ENCODE data around the gene COL24A1.

The COL24A1 gene

GRCh38 chr1:85762804-85763203 is 393.8 kb downstream of the COL24A1 start:
- WGBS, 2 donors (ENCODE audit: extremely low coverage in 2 of 2, insufficient read length in 2 of 2, insufficient replicate concordance in 1 of 2): no CpG with 5 or more reads among the region's 1 CpG
- Histone ChIP-seq H3K18ac (ENCODE audit: low read length) (no peak overlapping the region), H2AK5ac (ENCODE audit: low read depth, low read length) (no peak overlapping the region), H2BK120ac (ENCODE audit: low read depth, low read length) (no peak overlapping the region), H4K91ac (ENCODE audit: low read depth, low read length, poor library complexity) (no peak overlapping the region), H3K4me2 (ENCODE audit: insufficient read depth, low read length, poor library complexity, severe bottlenecking) (no peak overlapping the region), H4K8ac (ENCODE audit: low read depth, low read length) (no peak overlapping the region), H3K36me3 (replicated peaks in 1 of 2; ENCODE audit: control insufficient read depth in 2 of 2, insufficient read depth in 2 of 2, low read length in 2 of 2) (no peaks in the 10 kb centered on the region), H3K4ac (ENCODE audit: low read length) (no peak overlapping the region), H2BK12ac (ENCODE audit: low read length) (no peak overlapping the region), H3K23ac (ENCODE audit: low read depth, low read length, poor library complexity) (no peak overlapping the region), H3K4me3 (ENCODE audit: low read length in 2 of 2) (no peak overlapping the region), H3K27ac (replicated peaks; ENCODE audit: low read length) (no peak overlapping the region), H3K9ac (ENCODE audit: low read depth, low read length, poor library complexity) (no peak overlapping the region), H3K4me1 (ENCODE audit: control insufficient read depth in 2 of 2, insufficient read depth in 1 of 2, low read depth in 1 of 2, low read length in 2 of 2) (no peaks in the 10 kb centered on the region), H2BK5ac (ENCODE audit: low read length) (no peak overlapping the region), H3K14ac (ENCODE audit: low read length) (no peak overlapping the region), H3K9me3 (replicated peaks in 1 of 2; ENCODE audit: control insufficient read depth in 2 of 2, insufficient read depth in 1 of 2, low read depth in 1 of 2, low read length in 2 of 2) (no peaks in the 10 kb centered on the region), H2BK15ac (ENCODE audit: low read length) (no peak overlapping the region), H3K27me3 (ENCODE audit: control insufficient read depth in 3 of 3, insufficient read depth in 3 of 3, low read depth in 1 of 3, low read length in 3 of 3) (no peaks in the 10 kb centered on the region), H3K79me1 (ENCODE audit: low read depth, low read length) (no peaks in the 10 kb centered on the region), H2AFZ (ENCODE audit: low read length) (no peak overlapping the region)
- DNase-seq (ENCODE audit: low spot score): no peak

GRCh38 chr1:85756864-85757263 is 399.7 kb downstream of the COL24A1 start:
- Histone ChIP-seq H3K4ac (ENCODE audit: low read length) (no peak overlapping the region), H2AFZ (ENCODE audit: low read length) (no peak overlapping the region), H2BK12ac (ENCODE audit: low read length) (no peak overlapping the region), H3K79me1 (ENCODE audit: low read depth, low read length) (no peaks in the 10 kb centered on the region), H2BK15ac (ENCODE audit: low read length) (no peak overlapping the region), H2BK120ac (ENCODE audit: low read depth, low read length) (no peak overlapping the region), H2AK5ac (ENCODE audit: low read depth, low read length) (no peak overlapping the region), H3K9me3 (replicated peaks in 1 of 2; ENCODE audit: control insufficient read depth in 2 of 2, insufficient read depth in 1 of 2, low read depth in 1 of 2, low read length in 2 of 2) (no peaks in the 10 kb centered on the region), H3K14ac (ENCODE audit: low read length) (no peak overlapping the region), H3K23ac (ENCODE audit: low read depth, low read length, poor library complexity) (no peak overlapping the region), H3K4me2 (ENCODE audit: insufficient read depth, low read length, poor library complexity, severe bottlenecking) (no peak overlapping the region), H3K18ac (ENCODE audit: low read length) (no peak overlapping the region), H3K27me3 (ENCODE audit: control insufficient read depth in 3 of 3, insufficient read depth in 3 of 3, low read depth in 1 of 3, low read length in 3 of 3) (no peaks in the 10 kb centered on the region), H2BK5ac (ENCODE audit: low read length) (no peak overlapping the region), H4K91ac (ENCODE audit: low read depth, low read length, poor library complexity) (no peak overlapping the region), H3K4me1 (ENCODE audit: control insufficient read depth in 2 of 2, insufficient read depth in 1 of 2, low read depth in 1 of 2, low read length in 2 of 2) (no peaks in the 10 kb centered on the region), H3K9ac (ENCODE audit: low read depth, low read length, poor library complexity) (no peak overlapping the region), H3K4me3 (ENCODE audit: low read length in 2 of 2) (no peak overlapping the region), H3K27ac (replicated peaks; ENCODE audit: low read length) (no peak overlapping the region), H4K8ac (ENCODE audit: low read depth, low read length) (no peak overlapping the region), H3K36me3 (replicated peaks in 1 of 2; ENCODE audit: control insufficient read depth in 2 of 2, insufficient read depth in 2 of 2, low read length in 2 of 2) (no peaks in the 10 kb centered on the region)
- DNase-seq (ENCODE audit: low spot score): no peak
- WGBS, 2 donors (ENCODE audit: extremely low coverage in 2 of 2, insufficient read length in 2 of 2, insufficient replicate concordance in 1 of 2): no CpG with 5 or more reads among the region's 5 CpGs

- H2BK12ac ChIP-seq (ENCODE audit: low read length): no peak overlapping the region
- H3K27ac ChIP-seq (replicated peaks; ENCODE audit: low read length): no peak overlapping the region
- no peaks in the 10 kb centered on the region for H3K27me3 ChIP-seq (ENCODE audit: control insufficient read depth in 3 of 3, insufficient read depth in 3 of 3, low read depth in 1 of 3, low read length in 3 of 3)
- WGBS, 2 donors (ENCODE audit: extremely low coverage in 2 of 2, insufficient read length in 2 of 2, insufficient replicate concordance in 1 of 2): no CpG with 5 or more reads among the region's 1 CpG
- H3K4me2 ChIP-seq (ENCODE audit: insufficient read depth, low read length, poor library complexity, severe bottlenecking): no peak overlapping the region
- H3K4me3 ChIP-seq (ENCODE audit: low read length in 2 of 2): no peak overlapping the region
- H3K23ac ChIP-seq (ENCODE audit: low read depth, low read length, poor library complexity): no peak overlapping the region
- no peak overlapping the region for H3K9ac ChIP-seq (ENCODE audit: low read depth, low read length, poor library complexity)
- no peak overlapping the region for H2AK5ac ChIP-seq (ENCODE audit: low read depth, low read length)
- H2BK15ac ChIP-seq (ENCODE audit: low read length): no peak overlapping the region
- no peak overlapping the region for H2BK5ac ChIP-seq (ENCODE audit: low read length)
- no peaks in the 10 kb centered on the region for H3K36me3 ChIP-seq (replicated peaks in 1 of 2; ENCODE audit: control insufficient read depth in 2 of 2, insufficient read depth in 2 of 2, low read length in 2 of 2)
- no peaks in the 10 kb centered on the region for H3K79me1 ChIP-seq (ENCODE audit: low read depth, low read length)
- H3K9me3 ChIP-seq (replicated peaks in 1 of 2; ENCODE audit: control insufficient read depth in 2 of 2, insufficient read depth in 1 of 2, low read depth in 1 of 2, low read length in 2 of 2): no peaks in the 10 kb centered on the region
- H2AFZ ChIP-seq (ENCODE audit: low read length): no peak overlapping the region
- no peak overlapping the region for H3K14ac ChIP-seq (ENCODE audit: low read length)
- H3K4me1 ChIP-seq (ENCODE audit: control insufficient read depth in 2 of 2, insufficient read depth in 1 of 2, low read depth in 1 of 2, low read length in 2 of 2): no peaks in the 10 kb centered on the region
- no peak for DNase-seq (ENCODE audit: low spot score)
- H4K91ac ChIP-seq (ENCODE audit: low read depth, low read length, poor library complexity): no peak overlapping the region
- no peak overlapping the region for H3K4ac ChIP-seq (ENCODE audit: low read length)
- H4K8ac ChIP-seq (ENCODE audit: low read depth, low read length): no peak overlapping the region
- no peak overlapping the region for H3K18ac ChIP-seq (ENCODE audit: low read length)
- no peak overlapping the region for H2BK120ac ChIP-seq (ENCODE audit: low read depth, low read length)
These were observed 408.5 kb downstream of the COL24A1 start for GRCh38 chr1:85748120-85748519.

- Histone ChIP-seq H3K4ac (ENCODE audit: low read length) (no peak overlapping the region), H3K79me1 (ENCODE audit: low read depth, low read length) (no peaks in the 10 kb centered on the region), H4K91ac (ENCODE audit: low read depth, low read length, poor library complexity) (no peak overlapping the region), H3K18ac (ENCODE audit: low read length) (no peak overlapping the region), H3K9ac (ENCODE audit: low read depth, low read length, poor library complexity) (no peak overlapping the region), H3K4me1 (ENCODE audit: control insufficient read depth in 2 of 2, insufficient read depth in 1 of 2, low read depth in 1 of 2, low read length in 2 of 2) (no peaks in the 10 kb centered on the region), H3K27me3 (ENCODE audit: control insufficient read depth in 3 of 3, insufficient read depth in 3 of 3, low read depth in 1 of 3, low read length in 3 of 3) (no peaks in the 10 kb centered on the region), H2BK5ac (ENCODE audit: low read length) (no peak overlapping the region), H2BK15ac (ENCODE audit: low read length) (no peak overlapping the region), H3K36me3 (replicated peaks in 1 of 2; ENCODE audit: control insufficient read depth in 2 of 2, insufficient read depth in 2 of 2, low read length in 2 of 2) (no peaks in the 10 kb centered on the region), H3K4me2 (ENCODE audit: insufficient read depth, low read length, poor library complexity, severe bottlenecking) (no peak overlapping the region), H3K14ac (ENCODE audit: low read length) (no peak overlapping the region), H3K4me3 (ENCODE audit: low read length in 2 of 2) (no peak overlapping the region), H3K9me3 (replicated peaks in 1 of 2; ENCODE audit: control insufficient read depth in 2 of 2, insufficient read depth in 1 of 2, low read depth in 1 of 2, low read length in 2 of 2) (no peaks in the 10 kb centered on the region), H4K8ac (ENCODE audit: low read depth, low read length) (no peak overlapping the region), H2AK5ac (ENCODE audit: low read depth, low read length) (no peak overlapping the region), H2BK12ac (ENCODE audit: low read length) (no peak overlapping the region), H2AFZ (ENCODE audit: low read length) (no peak overlapping the region), H3K27ac (replicated peaks; ENCODE audit: low read length) (no peak overlapping the region), H3K23ac (ENCODE audit: low read depth, low read length, poor library complexity) (no peak overlapping the region), H2BK120ac (ENCODE audit: low read depth, low read length) (no peak overlapping the region)
- DNase-seq (ENCODE audit: low spot score): no peak
- WGBS, 2 donors (ENCODE audit: extremely low coverage in 2 of 2, insufficient read length in 2 of 2, insufficient replicate concordance in 1 of 2): no CpG with 5 or more reads among the region's 3 CpGs
These were observed 409.8 kb downstream of the COL24A1 start for GRCh38 chr1:85746777-85747176.
